Endothelial cell of umbilical vein (primary cell): ENCODE measurements around the gene PDSS2.

Source experiments
- EZH2 ChIP-seq: IDR thresholded peaks from 2 replicates; pipeline ENCODE4 v1.6.1; 2012; ENCODE audit warnings: borderline replicate concordance, low read depth, mild to moderate bottlenecking, moderate library complexity, low read length, inconsistent platforms; ENCODE audit not compliant: severe bottlenecking
- FOS ChIP-seq: IDR thresholded peaks from 2 replicates; pipeline ENCODE4 v1.6.1; 2011; ENCODE audit warnings: mild to moderate bottlenecking, low read length, moderate library complexity, borderline replicate concordance; ENCODE audit not compliant: insufficient read depth
- GATA2 ChIP-seq: IDR thresholded peaks from 2 replicates; pipeline ENCODE4 v1.7.0; 2011; ENCODE audit warnings: low read depth, mild to moderate bottlenecking, moderate library complexity, mixed read lengths, low read length; ENCODE audit not compliant: insufficient read length, insufficient read depth
- JUN ChIP-seq: IDR thresholded peaks from 2 replicates; pipeline ENCODE4 v1.6.1; 2011; ENCODE audit warnings: borderline replicate concordance, low read depth; ENCODE audit not compliant: insufficient read length, insufficient read depth
- MYC ChIP-seq: IDR thresholded peaks from one replicate; pipeline ENCODE4 v1.6.1; 2011; ENCODE audit warnings: mild to moderate bottlenecking, low read depth, low read length
- POLR2A ChIP-seq: IDR thresholded peaks from 2 replicates; pipeline ENCODE4 v1.6.1; 2012; ENCODE audit warnings: low read depth, mild to moderate bottlenecking, control low read depth, low read length
- POLR2AphosphoS5 ChIP-seq: IDR thresholded peaks from 2 replicates; pipeline ENCODE4 v1.6.1; 2012; ENCODE audit warnings: low read depth, mild to moderate bottlenecking, control low read depth, low read length, moderate library complexity; ENCODE audit not compliant: insufficient read depth
- TF ChIP-seq, protein P1 (sequence below), 2 donors: IDR thresholded peaks; 1 replicate in 1 of 2; 2 replicates in 1 of 2; pipeline ENCODE4 v1.5.1; 2011; ENCODE audit warnings: low read length in 2 of 2, mild to moderate bottlenecking in 2 of 2, moderate library complexity in 2 of 2, control low read depth in 1 of 2, inconsistent platforms in 1 of 2, low read depth in 1 of 2; ENCODE audit not compliant: insufficient read depth in 1 of 2; ENCODE audit errors: extremely low read depth in 1 of 2
- TF ChIP-seq, protein P2 (sequence below): IDR thresholded peaks from 2 replicates; pipeline ENCODE4 v1.6.1; 2011; ENCODE audit not compliant: insufficient read depth, insufficient read length

DNA sequence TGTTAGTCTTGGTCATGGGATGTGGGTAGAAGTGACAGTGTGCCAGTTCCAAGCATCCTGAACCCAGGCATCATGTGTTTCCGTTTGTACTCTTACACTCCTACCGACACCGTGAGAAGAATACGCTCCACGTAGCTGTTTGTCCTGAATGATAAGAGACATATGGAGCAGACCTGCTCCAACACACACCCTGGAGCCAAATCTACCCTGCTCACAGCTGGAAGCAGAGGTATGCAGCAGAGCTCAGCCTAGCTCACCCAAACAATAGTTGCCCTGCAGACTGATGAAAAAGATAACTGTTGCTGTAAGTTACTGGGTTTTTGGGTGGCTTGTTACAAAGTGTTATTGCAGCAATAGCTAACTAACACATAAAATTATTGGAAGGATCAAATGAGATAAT, 14.3 kb upstream of the PDSS2 start:
- TF ChIP-seq, protein P1, sequence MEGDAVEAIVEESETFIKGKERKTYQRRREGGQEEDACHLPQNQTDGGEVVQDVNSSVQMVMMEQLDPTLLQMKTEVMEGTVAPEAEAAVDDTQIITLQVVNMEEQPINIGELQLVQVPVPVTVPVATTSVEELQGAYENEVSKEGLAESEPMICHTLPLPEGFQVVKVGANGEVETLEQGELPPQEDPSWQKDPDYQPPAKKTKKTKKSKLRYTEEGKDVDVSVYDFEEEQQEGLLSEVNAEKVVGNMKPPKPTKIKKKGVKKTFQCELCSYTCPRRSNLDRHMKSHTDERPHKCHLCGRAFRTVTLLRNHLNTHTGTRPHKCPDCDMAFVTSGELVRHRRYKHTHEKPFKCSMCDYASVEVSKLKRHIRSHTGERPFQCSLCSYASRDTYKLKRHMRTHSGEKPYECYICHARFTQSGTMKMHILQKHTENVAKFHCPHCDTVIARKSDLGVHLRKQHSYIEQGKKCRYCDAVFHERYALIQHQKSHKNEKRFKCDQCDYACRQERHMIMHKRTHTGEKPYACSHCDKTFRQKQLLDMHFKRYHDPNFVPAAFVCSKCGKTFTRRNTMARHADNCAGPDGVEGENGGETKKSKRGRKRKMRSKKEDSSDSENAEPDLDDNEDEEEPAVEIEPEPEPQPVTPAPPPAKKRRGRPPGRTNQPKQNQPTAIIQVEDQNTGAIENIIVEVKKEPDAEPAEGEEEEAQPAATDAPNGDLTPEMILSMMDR (IDR thresholded peaks at IDR 0.05; ENCODE audit: extremely low read depth in 1 of 2, insufficient read depth in 1 of 2, low read depth in 1 of 2, low read length in 2 of 2): no peak
- TF ChIP-seq POLR2A (no peak), EZH2 (no peak), POLR2AphosphoS5 (no peak), JUN (no peak), GATA2 (no peak), MYC (no peak), FOS (no peak)
- TF ChIP-seq, protein P2, sequence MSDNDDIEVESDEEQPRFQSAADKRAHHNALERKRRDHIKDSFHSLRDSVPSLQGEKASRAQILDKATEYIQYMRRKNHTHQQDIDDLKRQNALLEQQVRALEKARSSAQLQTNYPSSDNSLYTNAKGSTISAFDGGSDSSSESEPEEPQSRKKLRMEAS: no peak
